ENCODE data around the gene SLC35F3.

SLC35F3 gene

GRCh38 chr1:233975486-233975885 is 71.0 kb downstream of the SLC35F3 start:
- DNase-seq = no peak

DNA sequence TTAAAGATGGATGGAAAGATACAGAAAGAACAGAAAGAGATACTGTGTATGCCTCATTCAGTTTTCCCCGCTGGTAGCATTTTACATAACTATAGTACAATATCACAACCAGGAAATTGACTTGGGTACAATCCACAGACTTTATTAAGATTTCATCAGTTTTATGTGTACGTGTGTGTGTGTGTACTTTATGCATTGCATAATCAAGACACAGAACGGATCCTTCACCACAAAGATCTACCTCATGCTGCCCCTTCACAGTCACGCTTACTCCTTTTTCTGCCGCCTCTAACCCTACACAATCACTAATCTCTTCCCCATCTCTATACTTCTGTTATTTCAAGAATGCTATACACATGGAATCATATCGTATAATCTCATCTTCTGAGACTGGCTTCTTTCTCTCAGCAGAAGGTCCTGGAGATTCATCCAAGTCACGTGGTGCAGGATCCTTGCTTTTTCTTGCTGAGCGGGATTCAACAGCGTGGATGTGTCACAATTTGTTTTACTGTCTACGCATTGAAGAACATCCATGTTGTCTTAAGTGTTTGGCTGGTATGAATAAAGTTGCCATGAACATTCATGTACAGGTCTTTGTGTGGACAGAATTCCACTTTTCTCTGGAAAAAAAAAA is 76.7 kb downstream of the SLC35F3 start:
- no peak for DNase-seq

DNA sequence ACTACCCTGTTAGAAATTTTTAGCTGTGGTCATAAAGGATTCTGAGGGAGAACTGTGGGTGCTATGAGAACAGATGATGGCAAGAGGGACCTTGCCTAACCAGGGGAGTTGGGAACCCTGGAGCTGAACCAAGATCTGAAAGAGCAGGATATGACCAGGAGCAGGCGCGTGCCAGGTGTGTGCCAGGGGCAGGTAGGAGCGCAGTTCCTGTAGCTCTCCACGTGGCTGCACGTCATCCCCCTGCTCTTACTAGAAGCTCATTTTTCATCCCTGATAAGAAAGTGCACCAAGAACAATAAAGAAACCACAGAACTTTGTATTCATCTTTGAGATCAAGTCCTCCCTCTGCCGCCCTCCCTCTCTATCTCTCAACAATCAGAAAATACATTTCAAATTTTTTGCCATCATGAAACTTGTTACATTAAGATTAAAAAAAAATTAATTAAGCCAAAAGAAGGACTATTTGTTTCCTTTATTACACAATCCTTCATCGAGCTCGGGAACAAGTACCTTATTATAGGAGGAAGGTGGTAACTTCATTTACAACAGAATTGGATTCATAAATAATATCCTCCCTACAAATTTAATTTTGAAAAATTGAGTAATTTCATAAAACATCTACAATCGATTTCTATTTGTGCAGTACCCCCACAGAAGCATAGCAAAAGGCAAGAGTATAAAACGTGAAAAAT is 78.5 kb downstream of the SLC35F3 start:
- no peak for DNase-seq

- DNase-seq = no peak
Observed at GRCh38 chr1:233983811-233984210, 79.3 kb downstream of the SLC35F3 start.

DNA sequence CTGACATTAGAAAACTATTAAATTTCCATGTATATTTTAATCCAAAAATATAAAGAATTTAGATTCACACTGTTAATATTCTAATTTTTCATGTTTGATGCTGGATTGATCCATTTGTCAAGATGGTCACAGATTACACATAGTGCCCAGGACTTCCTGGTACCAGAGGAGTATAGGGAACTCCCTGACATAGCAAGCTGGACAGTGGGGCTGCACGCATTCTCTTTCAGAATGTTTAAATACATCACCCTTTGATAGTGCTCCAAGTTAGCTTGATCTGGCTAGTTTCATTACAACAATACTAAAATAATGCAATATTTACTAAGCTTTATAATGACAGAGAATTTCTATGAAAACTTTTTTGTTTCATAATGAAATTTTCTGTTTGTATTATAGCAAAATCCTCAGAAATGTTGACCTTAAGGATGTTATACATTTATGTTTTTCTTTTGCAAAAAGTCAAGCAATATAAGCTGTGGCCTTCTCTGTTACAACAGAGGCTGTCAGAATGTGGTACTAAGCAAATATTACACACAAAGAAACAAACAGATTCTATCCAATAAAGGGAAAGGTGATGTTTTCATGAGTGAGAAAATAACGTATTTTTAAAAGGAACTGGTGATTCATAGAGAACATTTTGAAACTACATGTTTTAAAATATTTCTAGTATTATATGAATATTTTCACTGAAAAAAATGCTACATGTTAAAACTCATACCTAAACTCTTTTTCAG is 84.7 kb downstream of the SLC35F3 start:
- DNase-seq = no peak

GRCh38 chr1:233990486-233990885 is 86.0 kb downstream of the SLC35F3 start:
- no peak for DNase-seq

DNA sequence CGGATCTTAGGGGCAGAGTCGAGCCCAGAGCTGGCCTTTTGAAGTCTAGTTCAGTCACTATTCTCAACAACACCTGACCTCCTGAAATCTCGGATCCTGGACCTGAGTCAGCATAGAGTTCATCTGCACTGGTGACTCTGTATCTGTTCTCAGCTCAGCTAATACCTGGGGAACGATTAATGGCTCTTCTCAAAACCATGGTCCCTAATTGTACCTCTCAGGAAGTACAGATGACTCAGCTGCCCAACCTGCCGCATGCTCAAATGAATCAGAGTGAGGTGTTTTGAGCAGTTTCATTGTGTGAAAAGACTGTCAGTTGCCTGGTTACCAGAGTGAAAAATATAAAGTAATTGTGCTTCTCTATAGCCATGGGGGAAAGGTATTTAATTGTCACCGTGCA is 89.2 kb downstream of the SLC35F3 start:
- DNase-seq = no peak

DNA sequence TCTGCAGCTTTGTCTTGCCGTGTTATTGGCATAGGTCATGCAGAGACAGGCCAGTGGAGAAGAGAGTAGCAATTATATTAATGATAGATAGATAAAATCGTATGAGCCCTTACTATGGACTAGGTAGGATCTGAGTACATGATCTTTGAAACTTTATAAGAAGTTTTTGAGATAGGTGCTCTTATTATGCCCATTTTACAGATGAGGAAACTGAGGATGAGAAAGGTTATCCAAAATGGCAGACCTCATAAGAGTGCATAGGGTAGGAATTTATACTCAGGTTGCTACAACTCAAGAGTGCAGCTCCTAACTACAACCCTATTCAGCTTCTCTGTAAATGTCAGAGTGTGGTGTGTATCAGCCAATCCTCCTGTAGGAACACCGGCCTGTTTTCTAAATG is 89.6 kb downstream of the SLC35F3 start:
- DNase-seq = no peak

DNA sequence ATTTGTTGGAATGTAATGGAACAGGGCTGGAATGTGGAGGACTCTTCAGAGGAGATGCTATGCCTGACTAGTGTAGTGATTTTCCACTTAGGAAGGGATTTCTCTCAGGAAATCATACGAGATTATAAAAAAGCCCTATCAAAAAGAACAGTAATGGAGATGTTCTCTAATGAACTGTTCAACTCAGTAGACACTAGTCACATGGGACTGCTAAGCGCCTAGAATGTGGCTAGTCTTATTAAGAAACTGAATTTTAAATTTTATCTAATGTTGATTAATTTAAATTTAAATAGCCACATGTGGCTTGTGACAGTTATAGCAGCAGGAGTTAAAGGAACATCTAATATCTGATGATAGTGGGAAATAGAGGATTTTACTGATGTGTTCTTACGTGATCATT is 94.0 kb downstream of the SLC35F3 start:
- DNase-seq = no peak

DNA sequence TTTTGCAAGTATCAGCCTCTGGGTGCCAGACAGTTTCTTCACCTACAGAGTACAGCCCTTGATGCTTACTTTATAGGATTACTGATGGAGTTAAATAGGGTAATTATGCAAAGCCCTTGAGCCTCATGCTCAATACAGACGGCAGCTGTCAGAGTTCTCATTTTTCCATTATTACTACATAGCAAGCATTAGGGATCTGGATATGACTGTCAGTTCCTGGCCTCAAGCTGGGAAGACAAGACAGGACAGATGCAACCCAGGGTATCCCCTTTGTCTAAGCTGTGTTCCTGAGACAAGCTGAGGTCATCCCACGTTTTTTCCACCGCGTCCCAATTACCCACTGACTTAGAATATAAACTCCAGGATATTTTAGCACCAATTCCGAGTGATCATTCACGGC is 94.4 kb downstream of the SLC35F3 start:
- no peak for DNase-seq

GRCh38 chr1:234000557-234001041 is 96.1 kb downstream of the SLC35F3 start:
- no peak for DNase-seq

DNA sequence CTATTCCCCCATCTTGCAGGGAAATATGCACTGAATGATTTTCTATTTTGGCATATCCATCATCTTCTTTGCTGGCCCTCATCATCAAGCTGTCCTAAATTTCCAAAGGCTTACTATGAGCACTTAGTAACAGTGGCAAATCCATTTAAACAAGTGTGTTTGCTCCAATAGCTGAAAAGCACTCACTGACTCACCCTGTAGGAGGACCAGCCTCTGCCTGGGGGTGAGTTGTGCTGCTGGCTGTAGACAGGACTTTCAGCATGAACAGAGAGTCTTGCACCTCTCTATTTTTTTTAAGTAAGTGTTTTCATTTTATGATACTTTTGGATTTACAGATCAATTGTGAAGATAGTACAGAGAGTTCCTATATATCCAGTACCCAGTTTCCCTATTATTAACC is 97.3 kb downstream of the SLC35F3 start:
- DNase-seq = no peak

GRCh38 chr1:234004591-234004990 is 100.1 kb downstream of the SLC35F3 start:
- DNase-seq = no peak

DNA sequence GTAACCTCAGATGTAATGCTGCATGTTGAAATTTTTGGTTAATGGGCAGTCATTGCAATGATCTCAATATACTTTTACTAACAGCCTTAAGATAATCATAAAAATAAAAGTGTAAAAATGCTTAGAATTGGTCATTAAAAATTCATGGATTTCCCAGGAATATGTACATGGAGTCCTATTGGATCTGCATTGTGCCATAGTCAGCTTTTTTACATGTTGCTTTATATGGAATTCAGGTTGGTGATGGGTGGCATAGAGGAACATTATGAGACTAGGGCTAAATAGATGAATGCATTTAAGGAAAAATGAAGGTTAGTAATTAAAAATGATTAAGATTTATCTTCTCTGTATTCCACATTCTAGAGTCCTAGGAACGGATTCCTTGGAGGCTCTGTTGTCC is 103.2 kb downstream of the SLC35F3 start:
- no peak for DNase-seq

- no peak for DNase-seq
Observed at GRCh38 chr1:234008591-234008990, 104.1 kb downstream of the SLC35F3 start.

DNA sequence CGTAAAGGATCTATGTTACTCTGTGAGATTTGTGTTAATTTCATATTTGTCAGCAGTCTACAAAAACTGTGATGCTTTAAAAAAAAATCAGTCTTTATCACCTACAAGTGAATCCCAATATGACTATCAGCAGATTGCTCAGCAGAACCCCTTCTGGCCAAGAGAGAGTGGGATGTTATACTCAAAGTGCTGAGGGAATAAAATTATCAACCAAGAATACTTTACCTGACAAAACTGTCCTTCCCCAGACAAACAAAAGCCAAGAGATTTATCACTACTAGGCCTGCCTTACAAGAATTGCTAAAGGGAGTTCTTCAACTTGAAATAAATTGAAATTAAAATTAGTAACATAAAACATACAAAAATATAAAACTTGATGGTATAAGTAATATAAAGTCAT is 105.2 kb downstream of the SLC35F3 start:
- DNase-seq = no peak

- no peak for DNase-seq
Observed at GRCh38 chr1:234014208-234014607, 109.7 kb downstream of the SLC35F3 start.

DNA sequence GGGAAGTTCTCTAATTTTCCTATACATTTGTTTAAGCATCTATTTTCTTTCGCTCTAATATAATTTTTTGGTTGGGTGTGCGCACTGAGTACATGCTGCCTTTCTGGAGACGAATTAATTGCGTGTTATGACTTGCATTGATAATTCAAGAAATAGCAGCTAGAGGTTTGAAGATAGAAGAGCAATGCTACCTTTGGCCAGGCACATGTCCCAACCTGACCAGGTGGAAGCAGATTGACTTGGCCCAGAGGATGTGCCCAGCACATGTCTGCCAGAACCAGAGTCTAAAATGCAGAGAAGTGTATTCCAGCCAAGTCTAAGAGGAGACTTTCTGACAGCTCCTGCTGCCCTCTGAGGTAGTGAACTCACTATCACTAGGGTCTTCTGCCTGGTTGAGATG is 114.3 kb downstream of the SLC35F3 start:
- no peak for DNase-seq

- no peak for DNase-seq
Observed at GRCh38 chr1:234019387-234019786, 114.9 kb downstream of the SLC35F3 start.

DNA sequence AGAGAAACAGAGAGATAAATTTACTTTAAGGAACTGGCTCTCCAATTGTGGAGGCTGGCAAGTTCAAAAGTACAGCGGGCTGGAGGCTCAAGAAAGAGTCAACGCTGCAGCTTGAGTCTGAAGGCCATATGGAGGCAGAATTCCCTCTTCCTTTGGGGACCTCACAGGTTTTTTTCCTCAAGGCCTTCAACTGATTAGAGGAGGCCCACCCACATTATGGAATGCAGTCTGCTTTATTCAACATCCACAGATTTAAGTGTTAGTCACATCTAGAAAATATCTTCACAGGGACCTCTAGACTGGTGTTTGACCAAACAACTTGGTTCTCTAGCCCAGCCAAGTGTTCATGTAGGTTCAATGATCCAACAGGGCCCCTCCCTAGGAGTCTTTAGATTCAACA is 117.8 kb downstream of the SLC35F3 start:
- no peak for DNase-seq

- DNase-seq = no peak
Observed at GRCh38 chr1:234039603-234040002, 135.1 kb downstream of the SLC35F3 start.

- DNase-seq = no peak
Observed at GRCh38 chr1:234040446-234041317, 136.2 kb downstream of the SLC35F3 start.

- DNase-seq = no peak
Observed at GRCh38 chr1:234044079-234044478, 139.6 kb downstream of the SLC35F3 start.
